AG04450 (cell line): ENCODE measurements around the gene FAAP20. TPM values are rescaled to one million over a fixed set of nuclear protein-coding genes. Genes with fewer than 3 reads are reported as not detected.

ENCODE experiments used
- CTCF ChIA-PET: fragments of 300-600, 350-600 bp; formaldehyde crosslinking; extraction: SDS; loops from one replicate; lab custom pipeline; 2022; ENCODE audit warnings: antibody characterized with exemption, inconsistent platforms; lab: Charles Lee
- POLR2A ChIA-PET: fragments of 350-600 bp; formaldehyde crosslinking; extraction: SDS; loops from one replicate; lab custom pipeline; 2021; ENCODE audit warnings: antibody characterized with exemption, inconsistent platforms; lab: Yijun Ruan, JAX
- DNase-seq: peaks from one replicate; pipeline ENCODE4 v3.0.0-alpha.2; 2011; ENCODE audit warnings: low read depth, low spot score
- H3K27ac ChIP-seq: one replicate; pipeline ENCODE4 v1.5.1; 2012; ENCODE audit warnings: low read depth, low read length, control low read depth
- H3K27me3 ChIP-seq: one replicate; pipeline ENCODE4 v1.6.0; 2012; ENCODE audit warnings: low read length; ENCODE audit not compliant: control insufficient read depth, insufficient read depth
- H3K4me3 ChIP-seq: 2 replicates; pipeline ENCODE4 v1.5.1; 2011; ENCODE audit warnings: mild to moderate bottlenecking, low read depth, low read length, control low read depth
- H3K9me3 ChIP-seq: 2 replicates; pipeline ENCODE4 v1.5.1; 2012; ENCODE audit warnings: low read length; ENCODE audit not compliant: control insufficient read depth, insufficient read depth
- polyA plus RNA-seq: library from polyadenylated mRNA; depleted of rRNA; stranded (reverse); fragments of >200 nt; gene quantifications from 2 replicates; pipeline ENCODE4 v1.2.3, GENCODE V29; 2011
- TF ChIP-seq, protein P1 (sequence below): IDR thresholded peaks from 2 replicates; pipeline ENCODE4 v1.5.1; 2011; ENCODE audit warnings: low read depth, low read length, control low read depth, inconsistent platforms

The FAAP20 gene
- polyA plus RNA-seq, 1 experiment, result 9.7 TPM

GRCh38 chr1:2190491-2190976 lies 4.0 kb downstream of the FAAP20 start:
- Histone ChIP-seq H3K27me3 (no peaks in the 10 kb centered on the region), H3K27ac (peak overlapping the region; percentile 94), H3K9me3 (no peaks in the 10 kb centered on the region; the same call in 1 of the 2 replicates), H3K4me3 (peak overlapping the region; percentile 64)
- DNase-seq, result no peak
- ChIA-PET POLR2A (interaction anchor here (1.0 kb wide), 1 partner anchor 218 kb away, joined by 3 read pairs; no protein-coding TSS in a partner anchor), CTCF (interaction anchor here (0.9 to 7.3 kb wide), 3 partner anchors 16 to 191 kb away, joined by 3 to 255 read pairs (median 3); no protein-coding TSS in a partner anchor)
- TF ChIP-seq, protein P1, sequence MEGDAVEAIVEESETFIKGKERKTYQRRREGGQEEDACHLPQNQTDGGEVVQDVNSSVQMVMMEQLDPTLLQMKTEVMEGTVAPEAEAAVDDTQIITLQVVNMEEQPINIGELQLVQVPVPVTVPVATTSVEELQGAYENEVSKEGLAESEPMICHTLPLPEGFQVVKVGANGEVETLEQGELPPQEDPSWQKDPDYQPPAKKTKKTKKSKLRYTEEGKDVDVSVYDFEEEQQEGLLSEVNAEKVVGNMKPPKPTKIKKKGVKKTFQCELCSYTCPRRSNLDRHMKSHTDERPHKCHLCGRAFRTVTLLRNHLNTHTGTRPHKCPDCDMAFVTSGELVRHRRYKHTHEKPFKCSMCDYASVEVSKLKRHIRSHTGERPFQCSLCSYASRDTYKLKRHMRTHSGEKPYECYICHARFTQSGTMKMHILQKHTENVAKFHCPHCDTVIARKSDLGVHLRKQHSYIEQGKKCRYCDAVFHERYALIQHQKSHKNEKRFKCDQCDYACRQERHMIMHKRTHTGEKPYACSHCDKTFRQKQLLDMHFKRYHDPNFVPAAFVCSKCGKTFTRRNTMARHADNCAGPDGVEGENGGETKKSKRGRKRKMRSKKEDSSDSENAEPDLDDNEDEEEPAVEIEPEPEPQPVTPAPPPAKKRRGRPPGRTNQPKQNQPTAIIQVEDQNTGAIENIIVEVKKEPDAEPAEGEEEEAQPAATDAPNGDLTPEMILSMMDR, result no peak

DNA sequence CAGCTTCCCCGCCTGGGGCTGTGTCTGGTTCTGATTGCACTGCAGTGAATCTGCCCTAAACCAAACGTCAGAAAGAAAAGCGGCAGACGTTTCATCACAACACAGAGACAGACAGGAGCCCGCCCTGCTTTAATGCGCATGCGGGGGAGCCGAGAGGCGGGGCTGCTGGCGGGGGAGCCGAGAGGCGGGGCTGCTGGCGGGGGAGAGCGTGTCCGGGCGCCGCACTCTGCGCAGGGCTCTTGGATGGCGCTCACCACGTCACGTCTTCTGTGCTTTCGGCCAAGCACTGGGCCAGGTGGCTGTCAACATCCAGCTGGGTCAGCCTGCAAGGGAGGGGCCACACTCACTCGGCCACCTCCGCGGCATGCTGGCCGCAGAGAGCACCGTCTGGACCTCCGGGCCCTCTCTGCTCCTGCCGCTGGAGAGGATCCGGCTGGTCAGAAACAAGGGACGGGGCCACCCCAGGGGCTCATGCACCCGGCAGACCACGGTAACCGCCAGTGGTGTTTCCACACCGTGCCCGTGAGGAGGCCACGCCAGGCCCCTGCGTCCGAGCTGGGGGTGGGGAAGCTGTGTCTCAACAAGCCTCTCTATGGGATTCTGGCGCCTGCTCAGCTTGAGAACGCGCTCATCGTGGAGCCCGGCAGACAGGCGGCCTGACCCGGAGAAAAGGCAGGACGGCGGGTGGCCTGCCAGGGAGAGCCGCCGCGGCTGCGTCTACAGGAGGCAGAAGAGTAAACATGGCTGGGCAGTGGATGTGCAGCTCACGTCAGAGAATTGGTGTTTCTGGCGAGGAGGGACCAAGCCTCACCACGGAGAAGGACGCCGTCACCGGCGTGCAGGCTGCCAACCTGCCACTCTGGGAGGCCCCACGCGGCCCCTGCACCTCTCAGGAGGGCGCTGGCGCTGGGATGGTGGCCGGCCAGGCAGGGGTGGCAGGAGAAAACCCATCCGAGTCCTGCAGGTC lies 4.8 kb downstream of the FAAP20 start:
- Histone ChIP-seq H3K27me3 (no peaks in the 10 kb centered on the region), H3K9me3 (no peaks in the 10 kb centered on the region; the same call in 1 of the 2 replicates), H3K27ac (peak overlapping the region; percentile 94), H3K4me3 (peak overlapping the region; percentile 64)
- TF ChIP-seq, protein P1, result no peak
- peak; percentile 90 for DNase-seq
- CTCF ChIA-PET, result interaction anchor here (0.6 to 2.2 kb wide), 6 partner anchors 15 to 1130 kb away, joined by 3 to 14 read pairs (median 4); no protein-coding TSS in a partner anchor
- POLR2A ChIA-PET, result interaction anchor here (0.6 to 1.5 kb wide), 3 partner anchors 9 to 269 kb away, joined by 3 to 9 read pairs (median 9); no protein-coding TSS in a partner anchor

DNA sequence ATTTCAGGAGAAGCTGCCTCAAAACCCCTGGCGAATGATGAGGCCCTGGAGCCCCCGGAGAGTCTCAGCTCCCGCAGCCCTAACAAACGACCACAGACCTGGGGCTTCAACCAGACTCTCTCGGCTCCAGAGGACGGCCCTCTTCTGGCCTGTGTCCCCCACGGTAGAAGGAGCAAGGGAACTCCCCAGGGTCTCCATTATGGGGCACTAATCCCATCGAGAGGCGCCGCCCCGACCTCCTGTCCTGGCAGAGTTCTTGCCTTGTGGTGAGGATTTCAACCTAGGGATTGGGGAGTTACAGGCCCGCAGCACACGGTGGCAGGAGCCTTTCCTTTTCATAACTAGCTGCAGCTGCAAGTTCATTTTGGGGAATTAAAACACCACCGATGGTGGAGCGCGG lies 6.2 kb downstream of the FAAP20 start:
- ChIA-PET POLR2A (interaction anchor here (1.4 to 1.5 kb wide), 2 partner anchors 11 to 39 kb away, joined by 9 read pairs; no protein-coding TSS in a partner anchor), CTCF (interaction anchor here (1.2 to 2.2 kb wide), 2 partner anchors 14 to 193 kb away, joined by 3 to 14 read pairs; no protein-coding TSS in a partner anchor)
- Histone ChIP-seq H3K4me3 (no peak overlapping the region), H3K9me3 (no peaks in the 10 kb centered on the region; the same call in 1 of the 2 replicates), H3K27me3 (no peaks in the 10 kb centered on the region), H3K27ac (no peak overlapping the region)
- no peak for DNase-seq
- TF ChIP-seq, protein P1, result no peak

- no peak overlapping the region for H3K27ac ChIP-seq
- no peaks in the 10 kb centered on the region for H3K27me3 ChIP-seq
- no peak overlapping the region for H3K4me3 ChIP-seq
- CTCF ChIA-PET, result interaction anchor here (1.2 to 2.2 kb wide), 2 partner anchors 13 to 194 kb away, joined by 3 to 14 read pairs; no protein-coding TSS in a partner anchor
- TF ChIP-seq, protein P1, result no peak
- no peak for DNase-seq
- POLR2A ChIA-PET, result no interaction called here
- no peaks in the 10 kb centered on the region; the same call in 1 of the 2 replicates for H3K9me3 ChIP-seq
Measured at GRCh38 chr1:2187619-2188018, 7.0 kb downstream of the FAAP20 start.
